Hippocampal formation (tissue), 2 donors: ENCODE results near the gene ARIH2.

Experiments used
- DNase-seq, 2 donors: peaks; one replicate each; lab custom pipeline; 2025; lab: John Stamatoyannopoulos, UW

The ARIH2 gene

GRCh38 chr3:49019941-49020329 is 101.3 kb downstream of the ARIH2 start:
- no peak for DNase-seq

GRCh38 chr3:49020330-49021212 is 101.9 kb downstream of the ARIH2 start:
- DNase-seq: no peak

GRCh38 chr3:49021213-49021812 is 102.7 kb downstream of the ARIH2 start:
- DNase-seq: peak; percentile 95 to 96

- peak; percentile 76 to 80 for DNase-seq
Observed at GRCh38 chr3:49021813-49022687, 103.4 kb downstream of the ARIH2 start, which contains the start of gene NDUFAF3. Gene NDUFAF3 (plus strand): TSS chr3:49022121. CDS start chr3:49022145, 24 bp downstream.

- no peak for DNase-seq
Observed at GRCh38 chr3:49022688-49023171, 104.1 kb downstream of the ARIH2 start.

- DNase-seq: no peak
Observed at GRCh38 chr3:49023775-49024174, 105.1 kb downstream of the ARIH2 start.

GRCh38 chr3:49024449-49024848 is 105.8 kb downstream of the ARIH2 start:
- no peak for DNase-seq

GRCh38 chr3:49025005-49025792 is 106.6 kb downstream of the ARIH2 start:
- DNase-seq: no peak

- no peak for DNase-seq
Observed at GRCh38 chr3:49025793-49026520, 107.3 kb downstream of the ARIH2 start.

GRCh38 chr3:49026536-49026935 is 107.9 kb downstream of the ARIH2 start:
- DNase-seq: no peak

GRCh38 chr3:49027634-49028033 is 109.0 kb downstream of the ARIH2 start:
- no peak for DNase-seq

- no peak for DNase-seq
Observed at GRCh38 chr3:49028298-49028672, 109.6 kb downstream of the ARIH2 start.

- peak; percentile 86 to 93 for DNase-seq
Observed at GRCh38 chr3:49028673-49029562, 110.3 kb downstream of the ARIH2 start, which contains the start of gene IMPDH2. Gene IMPDH2 (minus strand): TSS chr3:49029398. CDS start chr3:49029350, 48 bp downstream.

- DNase-seq: no peak
Observed at GRCh38 chr3:49029563-49029884, 110.9 kb downstream of the ARIH2 start.

GRCh38 chr3:49030321-49030720 is 111.7 kb downstream of the ARIH2 start:
- no peak for DNase-seq

GRCh38 chr3:49032646-49033304 is 114.1 kb downstream of the ARIH2 start:
- no peak for DNase-seq

- DNase-seq: no peak
Observed at GRCh38 chr3:49034650-49035049, 116.0 kb downstream of the ARIH2 start.

- DNase-seq: no peak
Observed at GRCh38 chr3:49035281-49035680, 116.6 kb downstream of the ARIH2 start.
